ENCODE results near the gene HOXA7. TPM values are rescaled to one million over a fixed set of nuclear protein-coding genes. Genes with fewer than 3 reads are reported as not detected.
A peak's percentile ranks its signal among the peaks of the same experiment; 100 is the strongest.

Gene HOXA7
- total and polyA plus RNA-seq, 2 donors (not counting 3 experiments of a cell fraction or from before 2014, with no cell fraction given): 18.1 to 18.5 TPM

DNA sequence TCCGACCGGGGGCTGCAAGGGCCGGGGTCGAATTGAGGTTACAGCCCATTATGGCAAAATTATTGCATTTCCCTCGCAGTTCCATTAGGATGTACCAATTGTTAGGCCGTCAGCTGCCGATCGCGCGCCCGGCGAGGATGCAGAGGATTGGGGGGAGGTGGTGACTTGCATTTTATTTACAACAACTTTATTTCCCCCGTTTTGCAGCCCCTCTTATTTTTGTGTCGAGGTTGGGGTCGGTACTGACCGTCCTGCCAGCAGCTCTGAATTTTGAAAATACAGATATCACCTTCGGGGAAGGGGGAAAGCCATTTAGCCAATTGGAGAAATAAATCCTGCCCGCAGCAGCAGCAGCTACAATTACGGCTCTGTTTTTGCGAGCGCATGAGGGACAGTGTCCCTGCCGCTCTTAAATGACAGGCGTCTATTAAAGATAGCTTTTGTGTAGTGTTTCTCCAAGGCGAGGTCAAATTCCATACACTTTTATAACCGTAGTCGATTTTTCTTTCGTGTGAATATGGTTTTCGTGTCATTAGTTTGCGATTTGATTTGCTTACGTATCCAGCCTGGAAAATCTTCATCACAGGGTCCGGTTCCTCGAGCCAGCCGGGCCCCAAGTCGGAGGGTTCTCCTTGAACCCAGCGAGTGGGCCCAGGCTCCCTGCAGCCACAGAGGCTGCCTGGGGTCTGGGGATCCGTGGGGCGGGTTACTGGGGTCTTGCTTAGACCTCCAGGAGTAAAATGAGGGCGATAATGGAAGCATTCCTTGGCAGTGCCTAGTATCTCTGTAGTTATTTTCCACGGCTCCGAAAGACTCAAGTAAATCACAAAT is 12.3 kb downstream of the HOXA7 start:
- Histone ChIP-seq H4K20me1 (replicated peaks; ENCODE audit: control insufficient read depth, extremely low read depth, insufficient read depth, low read length) (no peaks in the 10 kb centered on the region), H3K27ac (ENCODE audit: insufficient read depth, low read depth, low read length) (peak overlapping the region; percentile 64), H3K9me3 (replicated peaks; ENCODE audit: control insufficient read depth, insufficient read depth, low read length) (no peaks in the 10 kb centered on the region), H3K9me1 (replicated peaks; ENCODE audit: control insufficient read depth, extremely low read depth, insufficient read depth, low read length) (no peaks in the 10 kb centered on the region), H3K9ac (replicated peaks; ENCODE audit: extremely low read depth, insufficient read depth, low read length) (peak overlapping the region; percentile 47), H3K27me3 (ENCODE audit: control insufficient read depth in 2 of 2, insufficient read depth in 2 of 2, low read length in 2 of 2) (no peaks in the 10 kb centered on the region), H3K79me2 (ENCODE audit: control insufficient read depth, insufficient read depth, low read length) (peaks cover 97% of the 10 kb centered on the region), H3K4me3 (replicated peaks in 1 of 3; ENCODE audit: insufficient read depth in 1 of 3, low read depth in 1 of 3, low read length in 3 of 3) (peak overlapping the region; percentile 5 to 23 (median 13)), H3K4me2 (ENCODE audit: insufficient read depth, low read length) (peak overlapping the region; percentile 76), H2AFZ (ENCODE audit: low read depth, low read length) (no peak overlapping the region), H3K4me1 (ENCODE audit: control insufficient read depth, extremely low read depth, insufficient read depth, low read length) (peaks cover 73% of the 10 kb centered on the region), H3K36me3 (ENCODE audit: control insufficient read depth in 2 of 2, extremely low read depth in 1 of 2, insufficient read depth in 2 of 2, low read length in 2 of 2) (peaks cover 0 to 19% of the 10 kb centered on the region in 2 experiments)
- intact Hi-C loops (cut with micrococcal nuclease): loop anchor here (1.0 to 5.0 kb wide), 7 partner anchors 17 to 1287 kb away; partner anchors contain the start of gene HOXA9
- TF ChIP-seq EZH2 (IDR thresholded peaks at IDR 0.05; ENCODE audit: borderline replicate concordance, low read depth, low read length, severe bottlenecking) (no peak), JUN (IDR thresholded peaks at IDR 0.05; ENCODE audit: borderline replicate concordance, insufficient read depth, insufficient read length, low read depth) (no peak), MYC (IDR thresholded peaks at IDR 0.05; ENCODE audit: low read depth, low read length) (no peak), FOS (IDR thresholded peaks at IDR 0.05; ENCODE audit: borderline replicate concordance, insufficient read depth, low read length) (no peak), POLR2A (IDR thresholded peaks at IDR 0.05; ENCODE audit: low read depth, low read length) (no peak), POLR2AphosphoS5 (IDR thresholded peaks at IDR 0.05; ENCODE audit: insufficient read depth, low read depth, low read length) (no peak), GATA2 (IDR thresholded peaks at IDR 0.05; ENCODE audit: insufficient read depth, insufficient read length, low read depth, low read length) (no peak)
- TF ChIP-seq, protein P1, sequence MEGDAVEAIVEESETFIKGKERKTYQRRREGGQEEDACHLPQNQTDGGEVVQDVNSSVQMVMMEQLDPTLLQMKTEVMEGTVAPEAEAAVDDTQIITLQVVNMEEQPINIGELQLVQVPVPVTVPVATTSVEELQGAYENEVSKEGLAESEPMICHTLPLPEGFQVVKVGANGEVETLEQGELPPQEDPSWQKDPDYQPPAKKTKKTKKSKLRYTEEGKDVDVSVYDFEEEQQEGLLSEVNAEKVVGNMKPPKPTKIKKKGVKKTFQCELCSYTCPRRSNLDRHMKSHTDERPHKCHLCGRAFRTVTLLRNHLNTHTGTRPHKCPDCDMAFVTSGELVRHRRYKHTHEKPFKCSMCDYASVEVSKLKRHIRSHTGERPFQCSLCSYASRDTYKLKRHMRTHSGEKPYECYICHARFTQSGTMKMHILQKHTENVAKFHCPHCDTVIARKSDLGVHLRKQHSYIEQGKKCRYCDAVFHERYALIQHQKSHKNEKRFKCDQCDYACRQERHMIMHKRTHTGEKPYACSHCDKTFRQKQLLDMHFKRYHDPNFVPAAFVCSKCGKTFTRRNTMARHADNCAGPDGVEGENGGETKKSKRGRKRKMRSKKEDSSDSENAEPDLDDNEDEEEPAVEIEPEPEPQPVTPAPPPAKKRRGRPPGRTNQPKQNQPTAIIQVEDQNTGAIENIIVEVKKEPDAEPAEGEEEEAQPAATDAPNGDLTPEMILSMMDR (IDR thresholded peaks at IDR 0.05; ENCODE audit: extremely low read depth in 1 of 2, insufficient read depth in 1 of 2, low read depth in 1 of 2, low read length in 2 of 2): no peak
- TF ChIP-seq, protein P2, sequence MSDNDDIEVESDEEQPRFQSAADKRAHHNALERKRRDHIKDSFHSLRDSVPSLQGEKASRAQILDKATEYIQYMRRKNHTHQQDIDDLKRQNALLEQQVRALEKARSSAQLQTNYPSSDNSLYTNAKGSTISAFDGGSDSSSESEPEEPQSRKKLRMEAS (IDR thresholded peaks at IDR 0.05; ENCODE audit: insufficient read depth, insufficient read length): no peak
- dilution Hi-C loops (cut with MboI; ENCODE audit: extremely low pct_ligation_motif_present, low sequenced_read_pairs): no loop called here
- FAIRE-seq (no peak), DNase-seq (ENCODE audit: low read depth, low spot score) (no peak)
- ChIA-PET POLR2A (interaction anchor here (0.7 to 1.5 kb wide), 4 partner anchors 14 to 45 kb away, joined by 3 read pairs; partner anchors contain the start of gene HOXA9), CTCF (interaction anchor here (0.7 to 7.0 kb wide), 35 partner anchors 8 to 1251 kb away, joined by 3 to 72 read pairs (median 6); partner anchors contain the start of genes HOXA3, HOXA4 and HOXA7)
- no TSS peak for BruUV-seq (replicated peaks)
